Astrocyte (in vitro differentiated cells and primary cell): ENCODE results near the gene KRTAP4-11.

ENCODE experiments used
- EZH2 ChIP-seq: IDR thresholded peaks from 2 replicates; pipeline ENCODE4 v1.6.1; 2012; ENCODE audit warnings: mild to moderate bottlenecking, low read length, inconsistent platforms; ENCODE audit not compliant: insufficient read depth
- TF ChIP-seq, protein P1 (sequence below): IDR thresholded peaks from 2 replicates; pipeline ENCODE4 v1.5.1; 2011; ENCODE audit warnings: low read depth, mild to moderate bottlenecking, inconsistent platforms, low read length, moderate library complexity; ENCODE audit not compliant: insufficient read depth

DNA sequence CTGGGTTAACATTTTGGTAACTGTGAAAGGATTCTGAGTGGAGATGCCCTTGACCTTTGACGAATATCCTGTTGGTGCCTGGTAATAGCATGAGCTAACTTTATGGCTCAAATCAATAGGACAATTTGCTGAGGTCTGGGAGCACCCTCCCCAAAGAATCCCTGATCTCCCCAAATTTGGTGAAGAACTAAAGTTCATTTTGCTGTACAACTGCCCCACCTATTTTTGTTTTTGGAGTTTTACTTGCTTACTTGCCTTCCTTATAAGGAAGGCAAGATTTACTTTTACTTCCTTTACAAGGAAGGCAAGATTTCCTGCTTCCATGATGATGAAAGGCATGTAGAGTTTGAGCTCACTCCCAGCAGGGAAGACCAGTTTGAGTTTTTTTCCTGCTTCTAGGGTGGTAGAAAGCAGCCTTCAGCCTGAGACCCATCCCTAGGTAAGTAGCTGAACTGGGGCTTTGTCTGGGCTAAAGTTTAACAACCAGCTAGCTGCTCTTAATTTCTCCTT, 10.2 kb downstream of the KRTAP4-11 start:
- no peak for TF ChIP-seq EZH2
- TF ChIP-seq, protein P1, sequence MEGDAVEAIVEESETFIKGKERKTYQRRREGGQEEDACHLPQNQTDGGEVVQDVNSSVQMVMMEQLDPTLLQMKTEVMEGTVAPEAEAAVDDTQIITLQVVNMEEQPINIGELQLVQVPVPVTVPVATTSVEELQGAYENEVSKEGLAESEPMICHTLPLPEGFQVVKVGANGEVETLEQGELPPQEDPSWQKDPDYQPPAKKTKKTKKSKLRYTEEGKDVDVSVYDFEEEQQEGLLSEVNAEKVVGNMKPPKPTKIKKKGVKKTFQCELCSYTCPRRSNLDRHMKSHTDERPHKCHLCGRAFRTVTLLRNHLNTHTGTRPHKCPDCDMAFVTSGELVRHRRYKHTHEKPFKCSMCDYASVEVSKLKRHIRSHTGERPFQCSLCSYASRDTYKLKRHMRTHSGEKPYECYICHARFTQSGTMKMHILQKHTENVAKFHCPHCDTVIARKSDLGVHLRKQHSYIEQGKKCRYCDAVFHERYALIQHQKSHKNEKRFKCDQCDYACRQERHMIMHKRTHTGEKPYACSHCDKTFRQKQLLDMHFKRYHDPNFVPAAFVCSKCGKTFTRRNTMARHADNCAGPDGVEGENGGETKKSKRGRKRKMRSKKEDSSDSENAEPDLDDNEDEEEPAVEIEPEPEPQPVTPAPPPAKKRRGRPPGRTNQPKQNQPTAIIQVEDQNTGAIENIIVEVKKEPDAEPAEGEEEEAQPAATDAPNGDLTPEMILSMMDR = no peak
